ENCODE data around the gene RCN1.
"Not testable (repeated sequence)": the region's sequence is repeated elsewhere in the genome, so short reads cannot be mapped to it uniquely, and the experiment has no call there.

RCN1 gene

DNA sequence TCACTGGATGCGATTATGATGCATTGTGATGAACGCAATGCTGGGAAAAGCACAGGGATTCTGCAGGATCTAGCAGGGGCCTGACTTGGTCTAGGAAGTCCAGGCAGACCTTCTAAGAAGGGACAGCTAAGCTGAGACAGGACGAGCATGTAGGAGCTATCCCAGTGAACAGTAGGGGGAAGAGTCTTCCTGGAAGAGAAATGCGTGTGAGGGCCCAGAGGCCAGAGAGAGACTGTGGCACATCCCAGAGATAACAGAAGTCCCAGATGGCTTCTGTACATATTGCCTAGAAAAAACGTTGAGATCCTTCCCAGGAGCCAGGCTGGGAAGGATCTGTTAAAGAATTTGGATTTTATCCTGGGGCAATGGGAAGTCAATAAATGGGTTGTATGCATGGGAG is 24.6 kb downstream of the RCN1 start:
- no peak for DNase-seq

- no peak for DNase-seq
Measured at GRCh38 chr11:32116668-32117067, 25.8 kb downstream of the RCN1 start.

DNA sequence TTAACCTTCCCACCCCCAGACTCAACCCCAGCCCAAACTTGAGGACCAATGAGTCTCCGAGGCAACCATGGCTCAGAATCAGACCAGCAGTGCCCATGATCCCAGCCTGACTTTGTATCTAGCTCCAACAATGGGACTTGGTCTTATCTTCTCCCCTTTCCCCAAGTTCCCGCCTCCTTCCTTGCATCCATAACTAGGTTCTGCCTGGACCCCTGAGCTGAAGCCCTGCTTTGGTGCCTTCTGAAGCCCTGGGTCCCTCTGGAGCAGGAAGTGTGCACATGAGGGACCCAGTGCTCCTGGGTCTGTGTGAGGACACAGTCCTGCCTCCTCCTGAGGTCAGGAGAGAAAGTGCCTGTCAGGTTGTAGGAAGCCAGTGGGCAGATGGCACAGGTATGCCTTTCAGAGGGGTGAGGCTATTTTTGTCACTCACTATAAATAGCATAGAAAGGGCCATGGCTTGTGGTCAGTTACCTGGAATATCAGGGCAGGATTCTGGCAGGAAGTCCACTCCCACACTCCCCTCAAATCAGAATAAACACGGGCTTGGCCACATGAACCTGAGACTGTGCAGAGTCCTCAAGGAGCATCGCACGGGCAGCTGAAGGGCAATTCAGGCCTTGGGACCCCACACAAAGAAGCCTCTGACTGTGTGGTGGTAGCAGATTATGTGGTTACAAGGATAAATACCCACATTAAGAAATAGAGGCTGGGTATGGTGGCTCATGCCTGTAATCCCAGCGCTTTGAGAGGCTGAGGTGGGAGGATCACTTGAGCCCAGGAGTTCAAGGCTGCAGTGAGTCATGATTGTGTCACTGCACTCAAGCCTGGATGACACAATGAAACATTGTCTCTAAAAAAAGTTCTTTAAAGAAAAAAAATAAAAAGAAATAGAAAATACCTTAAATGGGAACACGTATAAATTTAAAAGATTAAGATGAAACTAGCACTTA is 27.4 kb downstream of the RCN1 start:
- no peak for DNase-seq

GRCh38 chr11:32119139-32119538 is 28.3 kb downstream of the RCN1 start:
- not testable (repeated sequence) for DNase-seq

- DNase-seq = no peak
Measured at GRCh38 chr11:32121012-32121411, 30.1 kb downstream of the RCN1 start.

- DNase-seq = no peak
Measured at GRCh38 chr11:32122200-32122599, 31.3 kb downstream of the RCN1 start.

DNA sequence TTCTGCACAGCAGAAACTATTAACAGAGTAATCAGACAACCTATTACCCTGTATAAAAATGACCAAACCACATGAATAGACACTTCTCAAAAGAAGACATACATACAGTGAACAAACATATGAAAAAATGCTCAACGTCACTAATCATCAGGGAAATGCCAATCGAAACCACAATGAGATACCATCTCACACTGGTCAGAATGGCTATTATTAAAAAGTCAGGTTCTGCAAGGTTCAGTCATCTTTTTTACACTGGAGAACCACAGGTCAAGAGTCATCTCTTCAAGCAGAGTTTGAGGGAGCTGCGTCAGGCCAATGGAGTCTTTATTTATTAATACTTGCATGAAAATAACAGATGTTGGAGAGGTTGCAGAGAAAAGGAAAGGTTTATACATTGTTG is 40.4 kb downstream of the RCN1 start:
- no peak for DNase-seq

GRCh38 chr11:32136657-32137056 is 45.8 kb downstream of the RCN1 start:
- DNase-seq = no peak

- DNase-seq = no peak
Measured at GRCh38 chr11:32137263-32137662, 46.4 kb downstream of the RCN1 start.

DNA sequence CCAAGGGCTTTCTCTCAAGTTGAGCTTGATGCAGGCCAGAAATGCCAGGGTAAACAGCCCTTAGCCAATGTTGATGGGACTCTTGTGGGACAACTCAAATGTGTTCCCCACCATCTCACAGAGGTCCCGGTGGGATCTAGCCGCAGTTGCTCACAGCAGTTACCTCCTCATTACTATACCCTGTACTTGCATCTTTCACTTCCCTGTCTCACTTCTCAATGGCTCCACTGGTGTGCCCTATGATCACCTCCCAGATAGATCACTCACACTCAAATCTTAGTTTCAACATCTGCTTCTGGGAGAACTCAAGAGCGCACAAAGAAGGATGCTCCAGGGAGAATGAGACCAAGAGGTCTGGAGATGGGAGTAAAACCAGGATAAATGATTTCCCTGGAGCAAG is 47.0 kb downstream of the RCN1 start:
- DNase-seq = no peak

- DNase-seq = no peak
Measured at GRCh38 chr11:32138902-32139301, 48.0 kb downstream of the RCN1 start.

GRCh38 chr11:32139896-32140520 is 49.1 kb downstream of the RCN1 start:
- DNase-seq = no peak

DNA sequence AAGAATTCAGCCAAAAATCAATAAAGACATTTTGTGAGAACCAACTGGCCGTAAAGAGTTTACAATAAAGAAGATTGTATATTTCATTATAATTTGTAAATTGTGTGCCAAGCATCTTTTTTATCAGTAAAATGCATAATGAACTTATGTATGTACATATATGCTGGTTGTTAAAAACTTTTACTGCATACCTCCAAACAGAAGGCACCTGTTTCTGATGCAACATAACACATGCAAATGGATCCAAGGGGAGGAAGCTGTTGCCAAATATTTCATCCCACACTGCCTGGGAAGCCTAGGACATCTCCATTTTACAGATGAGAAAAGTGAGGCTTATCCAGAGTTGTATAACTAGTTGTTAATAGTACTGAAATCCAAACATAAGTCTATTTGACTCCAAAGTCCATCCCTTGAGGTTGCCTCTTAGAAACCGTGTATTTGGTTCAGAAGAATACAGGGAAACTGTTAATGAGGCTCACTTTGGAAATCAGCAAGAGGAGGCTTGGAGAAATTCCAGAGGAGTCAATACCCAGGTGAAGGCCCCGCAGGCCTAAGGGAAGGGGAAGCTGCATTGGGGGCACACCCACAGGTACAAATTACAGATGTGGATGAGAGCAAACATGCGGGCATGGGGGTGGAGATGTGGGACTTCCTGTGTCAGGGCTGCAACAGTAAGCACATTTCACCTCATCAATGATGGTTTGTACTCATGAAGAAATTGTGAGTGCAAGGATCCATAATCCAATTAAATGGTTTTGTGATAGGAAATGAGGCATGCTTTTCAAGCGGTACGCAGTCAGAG is 51.1 kb downstream of the RCN1 start:
- no peak for DNase-seq

GRCh38 chr11:32143378-32143777 is 52.5 kb downstream of the RCN1 start:
- DNase-seq = no peak

DNA sequence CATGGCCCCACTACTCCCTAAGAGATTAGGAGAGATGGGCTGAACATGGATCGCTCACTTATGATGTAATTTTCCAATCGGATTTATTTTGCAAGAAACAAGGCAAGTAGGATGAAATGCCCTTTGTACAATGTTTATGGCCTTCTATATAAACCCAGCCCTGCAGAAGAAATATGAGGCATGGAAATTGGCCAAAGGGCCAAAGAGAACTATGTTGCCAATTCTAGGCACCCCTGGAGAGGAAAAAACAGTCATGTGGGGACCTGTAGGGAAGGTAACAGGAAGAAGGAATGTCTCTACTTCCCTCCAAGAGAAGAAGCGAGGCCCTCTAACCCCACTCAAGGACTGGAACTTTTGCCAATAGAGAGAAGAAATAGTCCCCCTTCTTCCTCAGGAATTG is 54.4 kb downstream of the RCN1 start:
- no peak for DNase-seq

DNA sequence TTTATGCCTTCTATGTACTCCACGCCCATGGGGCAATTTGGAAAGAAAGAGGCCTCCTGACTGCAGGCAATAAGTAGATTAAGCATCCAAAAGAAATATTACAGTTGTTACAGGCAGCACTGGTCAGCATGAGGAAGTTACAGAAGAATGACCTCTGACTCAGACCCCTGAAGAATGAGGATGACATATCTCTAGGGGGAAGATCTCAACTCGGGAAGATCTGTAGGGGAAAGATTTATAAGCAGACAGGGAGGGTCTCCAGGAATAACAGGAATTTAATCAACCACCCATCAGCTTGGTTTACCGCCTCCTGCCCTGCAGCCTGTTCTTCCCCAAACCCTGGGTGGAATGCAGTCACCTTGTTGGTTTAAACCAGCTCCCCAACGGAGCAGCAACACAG is 58.0 kb downstream of the RCN1 start:
- no peak for DNase-seq

GRCh38 chr11:32149748-32150147 is 58.9 kb downstream of the RCN1 start:
- DNase-seq = no peak

GRCh38 chr11:32151027-32151426 is 60.2 kb downstream of the RCN1 start:
- no peak for DNase-seq

- no peak for DNase-seq
Measured at GRCh38 chr11:32152216-32152615, 61.3 kb downstream of the RCN1 start.

DNA sequence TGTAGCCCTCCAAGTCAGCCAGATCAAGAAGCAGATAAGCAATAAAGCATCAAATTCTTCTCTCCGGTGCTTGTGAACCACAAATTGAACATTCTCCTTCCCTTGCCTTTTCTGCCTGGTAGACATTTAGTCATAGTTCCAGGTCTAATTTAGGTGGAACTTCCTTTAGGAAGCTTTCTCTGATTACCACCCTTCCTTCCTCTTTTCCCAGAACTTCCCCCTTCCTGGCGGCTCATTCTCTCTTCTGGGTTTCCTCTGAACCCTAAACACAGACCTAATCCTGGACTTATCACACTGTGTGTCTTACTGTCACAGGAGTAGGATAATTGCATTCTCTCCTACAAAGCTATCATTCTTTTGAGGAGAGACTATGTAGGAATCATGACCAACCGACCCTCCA is 61.9 kb downstream of the RCN1 start:
- no peak for DNase-seq

DNA sequence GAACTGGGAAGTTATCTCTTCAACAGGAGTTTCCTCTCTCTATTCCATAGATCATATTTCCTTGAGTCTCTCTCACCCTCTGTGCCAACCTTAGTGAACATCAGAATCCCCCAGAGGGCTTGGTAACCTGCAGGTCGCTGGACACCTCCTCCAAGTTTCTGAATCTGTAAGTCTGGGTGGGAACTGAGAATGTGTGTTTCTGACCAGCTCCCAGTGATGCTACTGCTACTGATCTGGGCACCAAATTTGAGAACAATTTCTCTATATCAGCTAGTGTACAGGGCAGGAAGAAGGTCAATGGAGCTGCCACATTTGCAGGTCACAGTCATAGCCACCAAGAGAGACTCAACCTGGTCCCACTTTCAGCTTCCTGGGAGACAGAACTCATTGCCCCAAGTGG is 62.9 kb downstream of the RCN1 start:
- DNase-seq = no peak

DNA sequence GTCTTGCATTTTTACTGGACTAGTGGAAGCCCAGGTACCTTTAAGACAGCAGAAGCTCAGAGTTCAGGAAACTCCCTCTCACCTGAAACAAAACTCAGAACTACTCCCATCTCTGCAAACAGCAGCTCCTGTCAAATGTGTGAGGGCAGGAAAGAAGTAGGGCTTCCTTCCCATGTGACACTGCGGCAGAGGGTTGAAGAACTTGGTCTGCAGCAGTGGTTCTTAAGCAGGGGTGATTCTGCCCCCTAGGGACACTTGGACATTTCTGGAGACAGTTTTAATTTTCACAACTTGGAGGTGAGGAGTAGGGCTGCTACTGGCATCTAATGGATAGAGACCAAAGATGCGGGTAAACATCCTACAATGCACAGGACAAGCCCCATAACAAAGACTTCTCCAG is 63.4 kb downstream of the RCN1 start:
- DNase-seq = no peak

Data from activated T-cell treated with anti-CD3 and anti-CD28 coated beads for 4 hours (primary cell).